Measurements from ENCODE around the gene NECAB3.
"Not testable (repeated sequence)": the region's sequence is repeated elsewhere in the genome, so short reads cannot be mapped to it uniquely, and the experiment has no call there.

The NECAB3 gene, protein sequence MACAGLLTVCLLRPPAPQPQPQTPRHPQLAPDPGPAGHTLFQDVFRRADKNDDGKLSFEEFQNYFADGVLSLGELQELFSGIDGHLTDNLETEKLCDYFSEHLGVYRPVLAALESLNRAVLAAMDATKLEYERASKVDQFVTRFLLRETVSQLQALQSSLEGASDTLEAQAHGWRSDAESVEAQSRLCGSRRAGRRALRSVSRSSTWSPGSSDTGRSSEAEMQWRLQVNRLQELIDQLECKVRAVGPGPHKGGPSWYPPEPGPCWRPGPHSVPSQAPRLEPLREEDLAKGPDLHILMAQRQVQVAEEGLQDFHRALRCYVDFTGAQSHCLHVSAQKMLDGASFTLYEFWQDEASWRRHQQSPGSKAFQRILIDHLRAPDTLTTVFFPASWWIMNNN

GRCh38 chr20:33674294-33675135, at the start of gene NECAB3:
Gene NECAB3, minus strand, starts transcription at chr20:33674428. Its CDS starts 76 bp downstream, at chr20:33674352.
- no peak for DNase-seq (ENCODE audit: low read depth, low spot score)

- no peak for DNase-seq (ENCODE audit: low read depth, low spot score)
Observed at GRCh38 chr20:33721391-33722140, 47.3 kb upstream of the NECAB3 start.

DNA sequence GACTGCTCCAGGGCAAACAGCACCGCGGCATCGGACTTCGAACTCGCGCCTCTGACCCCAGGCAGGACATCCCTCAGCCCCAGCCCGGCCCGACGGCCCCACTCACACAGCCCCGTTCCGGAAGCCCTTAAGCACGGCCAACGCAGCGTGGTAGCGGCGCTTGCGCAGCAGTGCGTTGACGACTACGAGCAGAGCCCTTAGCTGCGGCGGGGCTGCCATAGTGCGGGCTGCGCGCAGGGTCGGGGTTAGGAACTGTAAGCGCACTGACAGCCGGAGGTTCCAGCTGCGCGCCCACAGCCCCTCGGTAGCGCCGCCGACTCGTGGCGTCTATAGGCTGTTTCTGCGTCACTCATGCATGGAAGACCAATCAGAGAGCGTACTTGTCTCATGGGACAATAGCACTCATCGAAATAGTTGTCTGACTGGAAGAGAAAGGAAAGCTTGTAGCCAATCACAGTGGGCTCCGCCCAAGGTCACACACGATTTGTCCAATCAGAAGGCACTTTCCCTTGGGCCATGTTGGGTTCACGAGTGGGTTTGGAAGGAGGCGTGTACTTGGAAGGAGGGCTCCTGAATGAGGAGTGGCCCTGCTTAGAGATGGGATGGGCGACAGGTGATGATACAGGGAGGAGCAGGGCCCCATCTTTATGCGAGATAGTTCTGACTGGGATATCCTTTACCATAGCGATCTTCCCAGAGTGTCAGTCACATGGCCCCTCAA, 45.9 kb upstream of the NECAB3 start, which contains the start of gene PXMP4:
TSS of gene PXMP4 (minus strand) at position 322 of the 721 bp plus-strand sequence. CDS start at position 219, 103 bp downstream.
- peak; percentile 93 for DNase-seq (ENCODE audit: low read depth, low spot score)

DNA sequence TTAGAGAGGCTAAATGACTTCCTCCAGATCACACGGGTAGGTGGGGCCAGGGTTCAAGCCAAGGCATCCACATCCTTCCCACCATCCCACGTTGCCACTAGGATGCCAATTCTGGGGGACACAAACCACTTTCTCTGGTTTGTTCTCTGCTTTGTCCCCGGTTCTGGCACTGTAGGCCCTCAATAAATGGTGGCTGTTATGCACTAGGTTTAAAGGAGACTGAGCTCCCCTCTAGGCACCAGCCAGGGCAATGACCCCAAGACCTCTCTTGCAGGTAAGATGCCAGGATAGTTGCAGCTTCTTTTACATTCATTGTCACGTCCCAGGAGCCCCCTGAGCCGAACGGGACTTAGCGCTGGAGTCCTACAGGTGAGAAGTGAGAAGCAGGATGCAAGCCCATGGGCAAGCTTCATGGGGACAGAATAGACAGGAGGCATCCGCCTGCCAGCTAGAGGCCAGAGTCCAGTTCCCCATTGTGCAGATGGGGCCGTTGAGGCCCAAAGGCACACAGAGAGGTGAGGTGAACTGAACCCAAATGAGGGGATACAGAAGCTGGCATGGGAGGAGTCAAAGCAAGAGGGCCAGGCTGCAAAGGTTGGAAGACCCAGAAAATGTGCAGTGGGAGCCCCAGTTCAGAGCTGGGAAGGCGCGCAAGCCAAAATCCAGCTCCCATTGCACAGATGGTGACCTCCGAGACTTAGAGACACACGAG, 45.2 kb upstream of the NECAB3 start:
- no peak for DNase-seq (ENCODE audit: low read depth, low spot score)

- DNase-seq (ENCODE audit: low read depth, low spot score): no peak
Observed at GRCh38 chr20:33716498-33716897, 42.3 kb upstream of the NECAB3 start.

GRCh38 chr20:33713865-33714367, 39.7 kb upstream of the NECAB3 start:
- DNase-seq (ENCODE audit: low read depth, low spot score): no peak

- DNase-seq (ENCODE audit: low read depth, low spot score): no peak
Observed at GRCh38 chr20:33711446-33711738, 37.2 kb upstream of the NECAB3 start.

GRCh38 chr20:33710681-33711445, 36.6 kb upstream of the NECAB3 start:
- DNase-seq (ENCODE audit: low read depth, low spot score): no peak

DNA sequence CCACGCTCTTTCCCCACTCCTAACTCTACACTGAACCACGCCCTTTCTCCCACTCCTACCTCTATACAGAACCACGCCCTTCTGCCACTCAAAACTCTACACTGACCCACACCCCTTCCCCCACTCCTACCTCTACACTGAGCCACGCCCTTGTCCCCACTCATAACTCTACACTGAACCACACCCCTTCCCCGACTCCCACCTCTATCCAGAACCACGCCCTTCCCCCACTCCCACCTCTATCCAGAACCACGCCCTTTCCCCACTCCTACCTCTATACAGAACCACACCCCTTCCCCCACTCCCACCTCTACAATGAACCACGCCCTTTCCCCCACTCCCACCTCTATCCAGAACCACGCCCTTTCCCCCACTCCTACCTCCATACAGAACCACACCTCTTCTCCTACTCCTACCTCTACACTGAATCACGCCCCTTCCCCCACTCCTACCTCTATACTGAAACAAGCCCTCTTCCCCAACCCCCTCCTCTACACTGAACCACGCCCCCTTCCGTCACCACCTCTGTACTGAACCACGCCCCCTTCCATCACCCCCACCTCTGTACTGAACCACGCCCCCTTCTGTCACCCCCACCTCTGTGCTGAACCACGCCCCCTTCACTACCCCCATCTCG, 35.8 kb upstream of the NECAB3 start:
- DNase-seq (ENCODE audit: low read depth, low spot score): no peak

GRCh38 chr20:33709398-33709797, 35.2 kb upstream of the NECAB3 start:
- DNase-seq (ENCODE audit: low read depth, low spot score): no peak

DNA sequence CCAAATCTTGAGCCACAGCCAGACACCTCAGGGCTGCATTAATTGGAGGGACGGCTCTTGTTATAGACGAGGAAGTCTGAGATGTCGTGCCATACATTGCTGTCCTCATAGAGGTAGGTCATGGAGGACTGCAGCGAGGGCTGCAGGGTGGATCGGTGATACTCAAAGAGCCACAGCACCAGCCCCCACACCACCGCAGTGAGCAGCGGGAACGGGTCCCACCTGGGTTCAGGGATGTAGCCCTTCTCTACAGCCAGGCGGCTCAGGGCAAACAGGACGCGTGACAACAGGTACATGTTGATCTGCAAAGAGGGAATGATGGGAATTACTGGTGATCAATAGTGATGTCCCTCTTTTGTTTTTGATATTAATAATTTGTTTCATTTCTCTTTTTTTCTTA, 33.4 kb upstream of the NECAB3 start:
- DNase-seq (ENCODE audit: low read depth, low spot score): no peak

DNA sequence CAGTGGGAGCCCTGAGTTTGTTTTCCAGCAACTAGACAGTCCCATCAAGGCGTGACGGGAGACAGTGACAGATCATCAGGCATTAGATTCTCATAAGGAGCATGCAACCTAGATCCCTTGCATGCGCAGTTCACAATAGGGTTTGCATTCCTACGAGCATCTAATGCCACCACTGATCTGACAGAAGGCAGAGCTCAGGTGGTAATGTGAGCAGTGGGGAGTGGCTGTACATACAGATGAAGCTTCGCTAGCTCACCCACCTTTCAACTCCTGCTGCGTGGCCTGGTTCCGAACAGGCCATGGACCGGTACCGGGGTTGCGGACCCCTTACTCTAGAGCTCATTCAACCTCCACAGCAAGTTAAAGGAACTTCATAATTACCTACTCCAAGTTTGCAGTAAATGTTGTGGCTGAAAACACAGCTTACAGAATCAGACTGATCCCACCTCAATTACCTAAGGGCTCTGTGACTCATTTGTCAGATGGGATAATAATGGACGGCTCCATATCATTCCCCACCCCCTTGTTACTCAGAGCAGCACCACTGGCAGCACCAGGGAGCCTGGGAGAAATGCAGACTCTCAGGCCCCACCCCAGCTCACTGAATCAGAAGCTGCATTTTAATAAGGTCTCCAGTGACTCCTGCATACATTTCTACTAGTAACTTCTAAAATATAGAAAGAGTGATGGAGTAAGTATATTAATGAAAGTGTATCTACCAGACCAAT, 30.1 kb upstream of the NECAB3 start:
- no peak for DNase-seq (ENCODE audit: low read depth, low spot score)

- no peak for DNase-seq (ENCODE audit: low read depth, low spot score)
Observed at GRCh38 chr20:33703498-33704137, 29.4 kb upstream of the NECAB3 start.

- DNase-seq (ENCODE audit: low read depth, low spot score): no peak
Observed at GRCh38 chr20:33702861-33703260, 28.6 kb upstream of the NECAB3 start.

GRCh38 chr20:33701629-33702450, 27.6 kb upstream of the NECAB3 start:
- DNase-seq (ENCODE audit: low read depth, low spot score): no peak

- not testable (repeated sequence) for DNase-seq (ENCODE audit: low read depth, low spot score)
Observed at GRCh38 chr20:33700696-33701441, 26.6 kb upstream of the NECAB3 start.
